22Rv1 (cell line): ENCODE results near the gene RIOX2.

ENCODE experiments used
- ZFX ChIP-seq: fragments of 450-650 bp; IDR thresholded peaks from 2 replicates; pipeline ENCODE4 v1.6.1; 2017; ENCODE audit warnings: antibody characterized with exemption, borderline replicate concordance
- TF ChIP-seq, protein P1 (sequence below): fragments of 450-650 bp; IDR thresholded peaks from 2 replicates; pipeline ENCODE4 v1.5.1; 2017; ENCODE audit warnings: mild to moderate bottlenecking

DNA sequence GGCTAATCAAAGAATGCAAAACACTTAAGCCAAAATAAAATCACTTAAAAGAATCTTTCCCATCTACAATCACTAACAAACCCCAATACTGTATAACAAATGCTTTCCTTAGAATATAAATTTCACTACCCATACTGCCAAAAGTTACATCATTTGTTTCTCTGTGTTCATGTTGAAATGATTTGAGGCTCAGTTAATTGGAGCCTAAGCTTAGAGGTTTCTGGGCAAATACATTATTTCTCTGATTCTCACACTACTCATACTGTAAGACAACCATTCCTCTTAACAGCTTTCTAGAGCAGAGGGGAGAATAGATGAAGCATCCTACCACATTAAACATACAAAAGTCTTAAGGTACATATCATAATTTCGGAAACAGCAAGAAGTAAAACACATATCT, 2.1 kb downstream of the RIOX2 start:
- TF ChIP-seq, protein P1, sequence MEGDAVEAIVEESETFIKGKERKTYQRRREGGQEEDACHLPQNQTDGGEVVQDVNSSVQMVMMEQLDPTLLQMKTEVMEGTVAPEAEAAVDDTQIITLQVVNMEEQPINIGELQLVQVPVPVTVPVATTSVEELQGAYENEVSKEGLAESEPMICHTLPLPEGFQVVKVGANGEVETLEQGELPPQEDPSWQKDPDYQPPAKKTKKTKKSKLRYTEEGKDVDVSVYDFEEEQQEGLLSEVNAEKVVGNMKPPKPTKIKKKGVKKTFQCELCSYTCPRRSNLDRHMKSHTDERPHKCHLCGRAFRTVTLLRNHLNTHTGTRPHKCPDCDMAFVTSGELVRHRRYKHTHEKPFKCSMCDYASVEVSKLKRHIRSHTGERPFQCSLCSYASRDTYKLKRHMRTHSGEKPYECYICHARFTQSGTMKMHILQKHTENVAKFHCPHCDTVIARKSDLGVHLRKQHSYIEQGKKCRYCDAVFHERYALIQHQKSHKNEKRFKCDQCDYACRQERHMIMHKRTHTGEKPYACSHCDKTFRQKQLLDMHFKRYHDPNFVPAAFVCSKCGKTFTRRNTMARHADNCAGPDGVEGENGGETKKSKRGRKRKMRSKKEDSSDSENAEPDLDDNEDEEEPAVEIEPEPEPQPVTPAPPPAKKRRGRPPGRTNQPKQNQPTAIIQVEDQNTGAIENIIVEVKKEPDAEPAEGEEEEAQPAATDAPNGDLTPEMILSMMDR = no peak
- no peak for TF ChIP-seq ZFX
